HG02852 (cell line): ENCODE measurements around the gene TMIGD1.

Source experiments
- ATAC-seq: cut with Tn5 transposase; IDR thresholded peaks from one replicate; pipeline ENCODE4 v1.9.1; 2021; ENCODE audit warnings: mild to moderate bottlenecking, moderate library complexity; ENCODE audit not compliant: unreplicated experiment

The TMIGD1 gene

GRCh38 chr17:30332057-30332542, 1.8 kb downstream of the TMIGD1 start:
- ATAC-seq: no peak

- no peak for ATAC-seq
Observed at GRCh38 chr17:30326809-30327208, 7.0 kb downstream of the TMIGD1 start.

- ATAC-seq: no peak
Observed at GRCh38 chr17:30324723-30325122, 9.1 kb downstream of the TMIGD1 start.

GRCh38 chr17:30323895-30324319, 9.9 kb downstream of the TMIGD1 start:
- ATAC-seq: no peak

DNA sequence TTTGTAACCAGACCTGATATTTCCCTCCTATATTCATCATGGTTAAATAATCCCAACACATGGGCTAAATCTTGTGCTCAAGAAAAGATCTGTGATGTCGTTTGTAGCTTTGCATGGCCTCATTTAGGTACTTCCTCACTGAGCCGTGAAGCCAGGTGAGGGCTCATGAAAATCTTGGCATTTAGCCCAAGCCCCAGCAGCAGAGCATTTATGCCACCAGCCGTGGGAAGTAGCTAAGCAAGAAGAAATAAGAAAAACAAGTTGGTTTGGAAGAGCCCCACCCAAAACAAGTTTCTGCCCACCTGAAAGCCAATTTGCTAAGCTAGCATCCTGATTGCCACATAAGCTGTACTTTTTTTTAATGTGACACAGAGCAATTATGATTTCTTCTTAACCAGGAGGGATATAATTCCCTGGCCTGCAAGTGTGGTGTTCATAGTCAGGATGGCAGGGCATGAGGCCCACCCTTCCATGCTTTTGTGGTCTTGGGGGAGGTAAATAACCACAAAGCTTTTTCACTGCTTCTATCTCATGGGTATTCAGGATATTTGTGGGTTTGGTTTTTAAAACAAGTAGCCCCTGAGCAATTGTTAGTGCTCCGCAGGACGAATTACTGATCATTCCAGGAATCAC, 10.5 kb downstream of the TMIGD1 start:
- ATAC-seq: no peak

GRCh38 chr17:30321314-30321713, 12.5 kb downstream of the TMIGD1 start:
- ATAC-seq: no peak

DNA sequence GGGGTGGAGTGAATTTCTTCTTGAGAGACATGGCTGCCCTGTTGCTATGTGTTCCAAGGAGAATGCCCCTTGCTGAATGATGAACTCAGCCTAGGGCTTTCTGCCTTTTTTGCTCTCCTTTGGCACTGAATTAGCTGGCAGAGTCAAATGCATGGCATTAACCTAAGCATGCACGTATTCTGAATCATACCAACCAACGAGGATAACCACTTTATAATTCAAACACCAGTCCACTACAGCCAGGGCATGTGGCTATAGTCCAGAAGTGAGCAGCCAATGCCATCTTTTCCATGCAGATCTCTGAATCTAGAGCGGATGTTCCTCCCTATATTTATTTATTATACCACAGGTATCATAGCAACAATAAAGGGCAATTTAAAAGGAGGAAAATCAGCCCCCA, 15.7 kb downstream of the TMIGD1 start:
- ATAC-seq: no peak

- ATAC-seq: no peak
Observed at GRCh38 chr17:30316736-30317135, 17.1 kb downstream of the TMIGD1 start.

DNA sequence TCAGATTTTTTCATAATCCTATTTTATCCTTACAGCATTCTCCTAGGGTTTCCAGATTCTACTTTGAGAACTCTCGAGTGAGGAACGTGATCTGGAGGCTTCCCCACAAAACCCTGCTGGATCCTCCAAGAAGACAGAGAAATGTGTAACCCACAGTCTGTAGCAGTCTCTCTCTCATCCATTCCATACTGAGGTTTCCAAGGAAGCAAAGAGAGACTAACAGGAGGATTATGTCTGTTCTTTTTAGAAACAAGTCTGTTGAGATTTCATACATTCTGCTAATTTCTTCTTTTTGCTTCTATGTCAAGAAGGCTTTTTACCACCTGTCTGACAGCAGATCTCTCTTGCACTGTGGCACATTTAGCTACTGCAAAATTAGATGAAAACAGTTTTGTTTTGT, 18.8 kb downstream of the TMIGD1 start:
- ATAC-seq: no peak

- no peak for ATAC-seq
Observed at GRCh38 chr17:30314474-30314873, 19.4 kb downstream of the TMIGD1 start.

GRCh38 chr17:30312226-30312625, 21.6 kb downstream of the TMIGD1 start:
- no peak for ATAC-seq

DNA sequence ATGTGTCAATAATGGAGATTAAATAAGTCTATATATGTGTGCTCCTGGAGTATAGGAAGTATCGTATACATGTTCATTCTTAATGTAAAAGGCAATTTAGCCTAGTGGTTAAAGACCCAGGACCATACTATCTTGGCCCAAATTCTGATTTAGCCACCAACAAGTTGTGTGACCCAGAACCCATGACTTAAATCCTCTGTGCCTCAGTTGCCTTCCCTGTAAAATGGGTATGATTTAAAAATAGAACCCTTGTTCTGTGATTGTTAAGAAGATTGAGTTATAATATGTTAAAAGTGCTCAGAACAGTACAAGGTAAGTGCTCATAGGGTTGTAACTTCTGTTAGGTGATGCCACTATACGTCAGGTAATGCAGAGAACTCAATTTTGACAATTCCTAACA, 23.3 kb downstream of the TMIGD1 start:
- no peak for ATAC-seq

DNA sequence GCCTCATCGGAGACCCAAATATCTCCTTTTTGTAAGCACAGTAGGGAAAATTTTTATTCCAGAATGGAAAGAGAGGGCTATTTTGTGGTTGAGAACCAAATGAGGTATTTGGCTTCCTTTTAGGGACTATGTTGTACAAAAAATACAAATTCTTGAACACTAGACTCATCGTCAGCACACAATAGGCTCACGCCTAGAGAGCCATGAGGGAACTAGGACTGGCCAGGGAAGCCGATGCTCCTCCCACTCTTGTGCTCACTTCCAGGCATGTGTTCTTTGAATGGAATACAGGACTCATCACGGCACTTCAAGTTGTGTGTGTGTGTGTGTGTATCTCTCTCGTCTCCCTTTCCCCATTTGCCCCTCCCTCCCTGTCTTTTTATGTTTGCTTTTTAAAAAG, 24.3 kb downstream of the TMIGD1 start:
- ATAC-seq: no peak

GRCh38 chr17:30308406-30308805, 25.5 kb downstream of the TMIGD1 start:
- no peak for ATAC-seq

DNA sequence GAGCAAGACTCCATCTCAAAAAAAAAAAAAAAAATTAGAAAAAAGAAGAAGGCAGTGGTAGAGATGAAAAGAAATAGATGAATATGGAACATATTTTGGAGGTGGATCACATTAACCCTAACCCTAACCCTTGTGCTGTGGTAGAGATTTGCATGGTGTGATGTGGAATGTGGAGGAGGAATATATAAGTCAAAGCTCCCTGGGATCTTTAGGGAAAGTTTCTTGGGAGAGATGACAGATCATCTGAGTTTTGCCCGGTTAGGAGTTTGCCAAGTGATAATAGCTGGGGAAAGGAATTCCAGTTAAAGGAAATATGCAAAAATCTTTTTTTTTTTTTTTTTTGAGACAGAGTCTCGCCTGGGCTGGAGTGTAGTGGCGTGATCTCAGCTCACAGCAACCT, 29.1 kb downstream of the TMIGD1 start:
- ATAC-seq: no peak

- no peak for ATAC-seq
Observed at GRCh38 chr17:30302241-30302640, 31.6 kb downstream of the TMIGD1 start.

DNA sequence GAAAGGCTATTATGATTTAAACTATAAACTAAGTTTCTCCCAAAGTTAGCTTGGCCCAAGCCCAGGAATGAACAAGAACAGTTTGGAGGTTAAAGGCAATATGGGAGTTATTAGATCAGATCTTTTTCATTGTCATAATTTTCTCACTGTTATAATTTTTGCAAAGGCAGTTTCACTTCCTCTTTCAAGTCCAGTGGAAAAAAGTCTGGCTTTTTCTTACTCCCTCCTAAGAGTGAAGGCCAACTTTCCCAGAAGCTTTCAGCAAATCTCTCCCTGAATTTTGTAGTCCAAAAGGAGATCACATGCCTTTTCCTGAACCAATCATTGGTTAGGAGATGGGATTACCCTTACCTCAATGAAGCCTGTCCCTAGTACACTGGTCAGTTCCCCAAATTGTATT, 33.0 kb downstream of the TMIGD1 start:
- ATAC-seq: no peak

DNA sequence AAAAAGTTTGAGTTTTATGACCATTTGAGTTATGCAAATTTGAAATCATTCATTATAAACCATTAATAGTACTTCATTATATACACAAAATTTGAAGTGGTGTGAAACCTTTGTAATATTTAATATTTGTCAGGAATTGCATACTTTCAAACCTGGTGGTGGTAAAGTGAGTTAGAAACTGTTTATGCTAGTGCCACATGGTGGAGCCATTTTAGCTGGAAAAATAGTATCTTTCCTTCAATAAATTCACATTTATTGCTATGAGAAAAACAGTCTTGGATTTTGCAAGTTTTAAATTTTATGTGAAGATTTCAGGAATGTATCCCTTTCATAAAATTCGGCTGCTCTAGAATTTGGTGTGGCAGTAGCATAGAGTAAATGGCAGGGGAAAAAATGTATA, 34.9 kb downstream of the TMIGD1 start:
- no peak for ATAC-seq

DNA sequence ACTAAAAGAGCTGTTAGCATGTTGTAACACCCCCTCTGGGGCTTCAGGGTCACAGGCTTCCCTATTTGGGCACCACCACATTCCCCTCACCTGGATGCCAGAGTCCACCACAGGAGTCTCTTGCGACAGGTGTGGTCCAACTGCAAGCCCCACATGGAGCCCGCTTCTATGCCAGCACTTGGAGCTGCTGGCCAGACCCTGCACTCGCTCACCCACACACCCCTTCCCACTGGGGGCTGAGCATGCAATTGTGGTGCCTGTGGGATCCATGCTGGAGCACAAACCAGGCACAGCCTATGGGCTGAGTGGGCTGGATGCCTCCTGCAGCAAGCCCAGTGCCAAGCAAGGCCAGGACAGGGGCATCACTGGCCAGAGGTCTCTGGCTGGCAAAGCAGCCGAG, 36.1 kb downstream of the TMIGD1 start:
- no peak for ATAC-seq

DNA sequence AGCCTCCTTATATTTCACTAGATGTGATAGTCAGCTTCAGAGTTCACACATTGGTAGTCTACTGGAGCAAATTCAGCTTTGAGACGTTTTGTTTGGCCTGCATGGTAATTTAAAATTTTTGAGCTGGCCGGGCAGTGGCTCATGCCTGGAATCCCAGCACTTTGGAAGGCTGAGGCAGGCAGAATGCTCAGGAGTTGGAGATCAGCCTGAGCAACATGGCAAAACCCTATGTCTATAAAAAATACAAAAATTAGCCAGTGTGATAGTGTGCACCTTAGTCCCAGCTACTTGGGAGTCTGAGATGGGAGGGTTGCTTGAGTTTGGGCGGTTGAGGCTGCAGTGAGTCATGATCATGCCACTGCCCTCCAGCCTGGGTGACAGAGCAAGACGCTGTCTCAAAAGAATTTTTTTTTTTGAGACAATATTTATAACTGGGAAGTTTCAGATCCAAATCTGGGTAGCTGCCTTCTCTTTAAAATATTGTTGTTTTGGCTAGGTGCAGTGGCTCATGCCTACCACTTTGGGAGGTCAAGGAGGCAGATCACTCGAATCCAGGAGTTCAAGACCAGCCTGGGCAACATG, 37.3 kb downstream of the TMIGD1 start:
- ATAC-seq: no peak

GRCh38 chr17:30292286-30292858, 41.5 kb downstream of the TMIGD1 start:
- peak; percentile 26 for ATAC-seq

DNA sequence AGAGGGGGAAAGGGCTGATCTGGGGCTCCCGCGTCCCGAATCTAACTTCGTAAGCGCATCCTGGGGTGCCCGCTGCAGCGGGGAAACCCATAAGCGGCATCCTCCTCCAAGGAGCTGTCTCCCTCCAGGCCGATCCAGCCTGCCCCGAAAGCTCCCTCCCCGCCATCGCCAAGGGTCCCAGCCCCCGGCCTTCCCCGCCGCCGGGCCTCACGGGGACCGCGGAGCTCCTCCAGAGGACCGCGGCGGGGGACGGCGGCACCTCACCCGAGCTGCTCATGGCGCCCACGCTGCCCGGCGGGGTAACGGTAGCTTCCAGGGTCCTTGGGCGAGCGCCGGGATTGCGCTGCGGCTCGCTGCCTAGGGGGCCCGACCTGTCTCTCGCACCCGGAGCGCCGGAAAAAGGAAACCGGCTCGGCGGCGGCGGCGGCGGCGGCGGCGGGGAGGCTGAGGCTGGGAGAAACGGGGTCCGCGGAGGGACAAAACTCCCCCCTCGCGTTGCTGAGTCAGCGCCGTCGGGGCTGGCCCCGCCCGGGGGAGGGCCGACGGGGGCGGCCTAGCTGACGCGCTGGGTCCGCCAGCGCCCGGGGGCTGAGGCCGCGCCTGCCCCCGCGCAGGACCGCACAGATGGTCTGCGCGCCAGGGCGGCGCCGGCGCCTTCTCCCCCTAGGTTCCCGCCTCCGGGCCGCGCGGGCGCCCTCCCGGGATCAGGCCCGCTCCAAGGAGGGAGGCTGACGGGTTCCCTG, 42.1 kb downstream of the TMIGD1 start, which contains the start of gene BLMH:
Gene BLMH (minus strand): TSS at position 402 of the 743 bp plus-strand sequence. CDS start 125 bp downstream, at position 277.
- ATAC-seq: peak; percentile 72
